ENCODE measurements around the gene HCRTR1.

- TF ChIP-seq CTCF (IDR thresholded peaks at IDR 0.05 in 8 of 11, conservative IDR thresholded peaks at IDR 0.05 in 3 of 11) (no peak), POLR2A (IDR thresholded peaks at IDR 0.05) (no peak), POLR2AphosphoS5 (IDR thresholded peaks at IDR 0.05) (no peak)
Observed at GRCh38 chr1:31639543-31639942, 22.1 kb downstream of the HCRTR1 start.

All from spleen (tissue), 7 donors.